Retinal pigment epithelial cell (primary cell): ENCODE results near the gene CLEC2B.

ENCODE experiments used
- DNase-seq: peaks from one replicate; pipeline ENCODE4 v3.0.0-alpha.2; 2010; ENCODE audit warnings: low read depth
- H3K4me3 ChIP-seq: 2 replicates; pipeline ENCODE4 v1.5.1; 2011; ENCODE audit warnings: mild to moderate bottlenecking, low read length, control low read depth, moderate library complexity
- TF ChIP-seq, protein P1 (sequence below): conservative IDR thresholded peaks from 2 replicates; pipeline ENCODE4 v1.5.1; 2011; ENCODE audit warnings: low read depth, low read length, control low read depth, inconsistent platforms

Gene CLEC2B

DNA sequence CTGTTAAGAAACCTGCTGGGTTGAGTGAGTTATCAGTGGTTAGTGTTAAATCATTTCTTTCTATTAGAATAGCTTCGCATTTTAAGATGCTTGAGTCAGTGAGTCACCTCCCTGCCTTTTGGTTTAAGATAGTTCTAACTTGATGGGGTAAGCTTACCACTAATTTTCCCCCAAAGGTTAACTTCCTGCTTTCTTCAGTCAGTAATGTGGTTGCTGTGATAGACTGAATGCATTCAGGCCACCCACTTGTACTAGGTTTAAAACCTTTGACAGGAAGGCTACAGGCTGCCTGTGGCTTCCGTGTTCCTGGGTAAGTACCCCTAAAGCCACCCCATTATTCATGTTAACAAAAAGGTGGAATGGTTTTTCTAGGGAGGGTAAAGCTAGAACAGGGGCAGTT lies 37.7 kb upstream of the CLEC2B start:
- no peak for DNase-seq
- TF ChIP-seq, protein P1, sequence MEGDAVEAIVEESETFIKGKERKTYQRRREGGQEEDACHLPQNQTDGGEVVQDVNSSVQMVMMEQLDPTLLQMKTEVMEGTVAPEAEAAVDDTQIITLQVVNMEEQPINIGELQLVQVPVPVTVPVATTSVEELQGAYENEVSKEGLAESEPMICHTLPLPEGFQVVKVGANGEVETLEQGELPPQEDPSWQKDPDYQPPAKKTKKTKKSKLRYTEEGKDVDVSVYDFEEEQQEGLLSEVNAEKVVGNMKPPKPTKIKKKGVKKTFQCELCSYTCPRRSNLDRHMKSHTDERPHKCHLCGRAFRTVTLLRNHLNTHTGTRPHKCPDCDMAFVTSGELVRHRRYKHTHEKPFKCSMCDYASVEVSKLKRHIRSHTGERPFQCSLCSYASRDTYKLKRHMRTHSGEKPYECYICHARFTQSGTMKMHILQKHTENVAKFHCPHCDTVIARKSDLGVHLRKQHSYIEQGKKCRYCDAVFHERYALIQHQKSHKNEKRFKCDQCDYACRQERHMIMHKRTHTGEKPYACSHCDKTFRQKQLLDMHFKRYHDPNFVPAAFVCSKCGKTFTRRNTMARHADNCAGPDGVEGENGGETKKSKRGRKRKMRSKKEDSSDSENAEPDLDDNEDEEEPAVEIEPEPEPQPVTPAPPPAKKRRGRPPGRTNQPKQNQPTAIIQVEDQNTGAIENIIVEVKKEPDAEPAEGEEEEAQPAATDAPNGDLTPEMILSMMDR = no peak
- no peak overlapping the region for H3K4me3 ChIP-seq

DNA sequence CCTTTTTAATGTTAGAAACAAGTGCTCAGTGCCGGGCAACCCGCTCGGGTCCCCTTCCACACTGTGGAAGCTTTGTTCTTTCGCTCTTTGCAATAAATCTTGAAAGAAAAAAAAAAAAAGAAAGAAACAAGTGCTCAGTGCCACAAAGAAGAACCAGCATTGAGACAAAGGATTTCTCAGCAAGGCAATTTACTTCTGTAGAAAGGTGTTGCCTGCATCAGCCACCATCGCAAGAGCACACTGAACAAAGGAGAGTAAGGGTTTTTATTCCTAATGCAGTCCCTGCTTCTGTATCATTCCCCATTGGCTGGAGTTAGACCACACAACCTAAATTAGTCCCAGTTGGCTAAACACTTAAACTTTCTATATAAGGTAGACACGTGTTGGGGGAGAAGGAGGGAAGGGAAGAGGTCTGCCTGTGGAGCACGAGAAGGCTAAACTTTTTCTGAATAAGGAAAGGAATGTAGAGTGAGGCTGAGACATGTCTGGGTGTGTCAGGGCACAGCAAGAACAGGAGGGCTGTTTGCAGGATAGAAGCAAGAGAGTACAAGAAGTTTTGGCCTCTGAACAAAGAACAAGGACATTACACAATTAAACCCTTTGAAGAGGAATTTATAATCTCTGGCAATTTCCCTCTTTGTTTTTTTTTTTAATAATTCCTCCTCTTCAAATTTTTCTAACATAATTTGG lies 33.5 kb upstream of the CLEC2B start:
- H3K4me3 ChIP-seq = no peak overlapping the region
- TF ChIP-seq, protein P1 = no peak
- no peak for DNase-seq

DNA sequence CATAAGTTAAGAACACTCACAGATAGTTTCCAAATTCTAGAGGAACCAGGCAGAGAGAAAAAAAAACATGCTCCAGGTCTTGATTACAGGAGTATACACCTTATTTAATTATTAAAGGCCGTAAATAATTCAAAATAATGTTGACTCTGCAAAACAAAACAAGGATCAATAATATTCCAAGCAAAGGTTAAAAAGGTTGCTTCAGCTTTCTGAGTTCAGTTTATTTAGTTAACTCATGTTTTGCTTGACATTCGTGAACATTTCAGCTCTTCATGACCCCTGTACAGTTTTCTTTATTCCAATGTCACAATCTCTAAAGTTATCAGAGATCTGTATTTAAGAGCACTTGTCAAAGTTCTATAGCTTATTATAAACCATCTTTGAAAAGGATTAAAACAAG lies 31.8 kb upstream of the CLEC2B start:
- no peak for DNase-seq
- TF ChIP-seq, protein P1 = no peak
- no peak overlapping the region for H3K4me3 ChIP-seq

DNA sequence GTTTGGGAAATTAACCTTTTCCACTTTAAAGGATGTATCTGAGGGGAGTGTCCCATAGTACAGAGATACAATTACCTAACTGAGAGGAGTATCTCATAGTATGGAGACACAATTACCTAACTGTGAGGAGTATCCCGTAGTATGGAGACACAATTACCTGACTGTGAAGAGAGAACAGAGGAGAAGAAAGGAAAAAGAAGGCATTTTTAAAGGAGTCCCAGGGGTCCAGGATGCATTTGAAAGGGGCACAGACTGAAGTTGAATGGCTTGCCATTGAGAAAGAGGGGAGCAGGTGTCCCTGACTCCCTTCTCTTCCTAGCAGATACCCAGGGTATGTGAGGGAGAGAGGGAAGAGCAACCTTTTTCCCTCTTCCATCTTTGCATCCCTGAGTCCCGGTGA lies 30.1 kb upstream of the CLEC2B start:
- DNase-seq = no peak
- no peak overlapping the region for H3K4me3 ChIP-seq
- TF ChIP-seq, protein P1 = no peak

DNA sequence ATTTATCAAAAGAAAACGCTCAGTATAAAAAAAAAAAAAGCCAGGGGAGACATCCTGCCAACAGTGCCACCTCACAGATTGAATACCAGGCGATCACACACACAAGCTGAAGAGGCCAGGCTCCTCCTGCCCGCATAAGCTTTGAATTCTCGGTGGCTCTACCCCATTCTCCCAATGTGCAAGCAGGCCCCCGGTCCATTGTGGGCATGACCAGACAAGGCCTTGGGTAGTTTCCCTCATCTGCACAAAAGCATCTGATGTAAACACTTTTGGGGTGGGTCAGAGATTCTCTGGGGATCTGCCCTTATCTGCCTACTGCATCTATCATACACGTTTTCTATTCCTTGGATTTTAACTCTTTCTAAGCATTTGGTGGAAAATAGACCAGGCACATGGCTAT lies 28.4 kb upstream of the CLEC2B start:
- DNase-seq = no peak
- no peak overlapping the region for H3K4me3 ChIP-seq
- TF ChIP-seq, protein P1 = no peak

DNA sequence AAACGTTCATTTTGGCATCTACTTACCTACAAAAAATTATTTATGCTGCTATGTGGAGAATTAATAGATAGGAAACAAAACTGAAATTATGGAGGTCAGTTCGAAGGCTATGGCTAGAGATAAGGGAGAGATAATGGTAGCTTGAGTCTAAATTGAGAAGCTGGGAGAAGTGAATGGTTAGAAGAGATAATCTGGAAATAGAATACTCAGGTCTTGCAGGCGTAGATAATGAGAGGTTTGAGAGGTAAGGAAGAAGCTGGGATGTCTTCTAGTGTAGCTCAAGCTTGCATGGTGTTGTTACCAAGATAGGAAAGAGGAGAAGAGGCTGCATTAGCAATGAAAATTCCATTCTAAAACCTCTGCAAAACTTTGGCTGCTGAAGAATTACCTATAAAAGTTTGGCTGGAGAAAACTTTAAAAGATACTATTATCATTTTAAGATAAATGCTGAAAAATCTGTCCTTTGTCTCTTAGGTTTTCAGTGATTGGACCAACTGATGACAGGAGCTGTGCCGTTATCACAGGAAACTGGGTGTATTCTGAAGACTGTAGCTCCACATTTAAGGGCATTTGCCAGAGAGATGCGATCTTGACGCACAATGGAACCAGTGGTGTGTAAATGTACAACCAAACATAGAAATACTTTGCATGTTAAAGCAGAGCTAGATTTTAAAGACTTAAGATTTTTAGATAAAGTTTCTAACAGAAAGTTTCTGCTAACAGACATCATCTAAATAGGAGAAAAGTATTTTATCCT lies 26.2 kb upstream of the CLEC2B start:
- DNase-seq = no peak
- TF ChIP-seq, protein P1 = no peak
- H3K4me3 ChIP-seq = no peak overlapping the region

DNA sequence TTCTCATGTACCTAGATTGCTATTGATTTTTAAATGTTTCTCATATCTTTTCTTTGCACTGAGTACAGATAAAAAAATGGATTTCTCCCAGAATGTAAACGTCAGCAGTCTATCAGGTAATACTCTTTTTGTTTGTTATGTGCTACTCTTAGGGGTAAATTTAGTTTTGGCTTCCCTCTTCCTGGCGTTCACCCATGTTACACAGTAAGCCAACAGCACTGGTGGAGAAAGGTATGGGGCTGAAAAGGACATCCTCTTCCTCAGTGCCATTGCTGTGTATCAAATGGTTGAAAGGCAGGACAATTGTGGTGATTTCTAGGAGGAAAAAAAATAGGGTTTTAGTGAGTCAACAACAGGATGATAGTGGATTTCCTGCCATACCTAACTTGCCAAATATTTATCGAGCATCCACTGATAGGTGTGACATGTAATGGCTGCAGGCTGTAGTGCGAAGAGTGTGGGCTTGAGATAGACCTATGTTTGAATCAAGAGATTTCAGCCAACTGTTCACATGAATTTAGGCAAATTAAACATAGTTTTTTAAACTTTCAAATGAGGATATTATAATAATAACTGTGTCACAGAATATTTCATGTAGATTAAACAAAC lies 19.6 kb upstream of the CLEC2B start:
- TF ChIP-seq, protein P1 = no peak
- H3K4me3 ChIP-seq = no peak overlapping the region
- no peak for DNase-seq
